GM18511 (cell line): Measurements from ENCODE around the gene ATOH8.

Source experiments
- ATAC-seq: cut with Tn5 transposase; IDR thresholded peaks from one replicate; pipeline ENCODE4 v1.9.1; 2021; ENCODE audit warnings: mild to moderate bottlenecking, moderate library complexity; ENCODE audit not compliant: unreplicated experiment

ATOH8 gene

GRCh38 chr2:85754313-85755095, 713 bp downstream of the ATOH8 start:
- no peak for ATAC-seq

GRCh38 chr2:85755122-85756027, 1.6 kb downstream of the ATOH8 start:
- no peak for ATAC-seq

GRCh38 chr2:85756195-85756594, 2.4 kb downstream of the ATOH8 start:
- ATAC-seq, result no peak

- ATAC-seq, result no peak
These were observed 3.1 kb downstream of the ATOH8 start for GRCh38 chr2:85756822-85757435.

DNA sequence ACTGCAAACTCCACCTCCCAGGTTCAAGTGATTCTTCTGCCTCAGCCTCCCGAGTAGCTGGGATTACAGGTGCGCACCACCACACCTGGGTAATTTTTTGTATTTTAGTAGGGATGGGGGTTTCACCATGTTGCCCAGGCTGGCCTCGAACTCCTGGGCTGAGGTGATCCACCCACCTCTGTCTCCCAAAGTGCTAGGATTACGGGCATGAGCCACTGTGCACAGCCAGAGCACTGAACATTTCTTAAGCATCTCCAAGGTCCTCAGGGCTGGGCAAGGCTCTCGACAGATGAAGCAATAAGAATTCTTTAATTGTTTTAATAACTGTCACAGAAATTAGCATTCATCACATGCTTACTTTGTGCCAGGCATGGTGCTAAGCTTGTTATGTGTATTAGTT, 4.1 kb downstream of the ATOH8 start:
- ATAC-seq, result no peak

DNA sequence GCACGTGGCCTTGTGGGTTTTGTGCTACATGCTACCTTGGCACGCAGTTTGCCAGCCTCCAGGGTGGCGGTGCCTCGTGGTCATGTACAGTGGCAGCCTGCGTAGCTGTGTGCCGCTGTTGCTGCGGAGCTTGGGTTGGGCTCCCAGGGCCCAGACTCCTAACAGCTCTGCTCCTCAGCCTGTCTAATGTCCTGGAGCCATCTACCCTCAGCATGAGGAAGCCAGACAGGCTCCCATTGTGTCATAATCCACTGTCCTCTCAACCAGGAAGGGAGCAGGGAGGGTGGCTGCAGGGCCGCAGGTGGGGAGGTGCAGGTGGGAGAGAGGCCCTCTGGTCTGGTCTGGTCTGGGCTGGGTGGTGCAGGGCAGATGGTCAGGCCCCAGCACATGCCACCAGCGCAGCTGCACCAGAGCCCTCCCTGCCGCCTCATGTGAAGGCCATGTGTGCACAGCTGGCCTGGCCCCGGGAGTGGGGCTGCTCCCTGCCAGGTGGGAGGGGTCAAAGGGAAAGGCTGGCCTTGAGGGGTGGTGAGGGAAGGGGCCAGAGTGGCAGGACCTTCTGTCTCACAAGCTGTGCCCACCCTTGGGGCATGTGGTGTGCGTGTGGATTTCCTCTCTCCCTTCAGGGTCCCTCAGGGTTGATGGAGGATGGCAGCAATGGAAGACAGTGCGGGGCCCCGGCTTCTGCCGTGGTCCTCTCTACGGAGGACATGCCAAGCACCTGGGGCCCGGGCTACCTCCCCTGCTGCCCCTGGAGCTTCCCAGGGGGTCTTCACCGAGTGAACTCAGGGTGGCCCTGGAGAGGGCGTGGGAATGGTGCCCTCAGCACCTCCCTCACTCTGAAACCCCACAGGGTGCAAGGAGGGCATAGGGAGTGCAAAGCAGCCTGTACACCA, 4.8 kb downstream of the ATOH8 start:
- ATAC-seq, result no peak

GRCh38 chr2:85759257-85759613, 5.4 kb downstream of the ATOH8 start:
- ATAC-seq, result no peak

DNA sequence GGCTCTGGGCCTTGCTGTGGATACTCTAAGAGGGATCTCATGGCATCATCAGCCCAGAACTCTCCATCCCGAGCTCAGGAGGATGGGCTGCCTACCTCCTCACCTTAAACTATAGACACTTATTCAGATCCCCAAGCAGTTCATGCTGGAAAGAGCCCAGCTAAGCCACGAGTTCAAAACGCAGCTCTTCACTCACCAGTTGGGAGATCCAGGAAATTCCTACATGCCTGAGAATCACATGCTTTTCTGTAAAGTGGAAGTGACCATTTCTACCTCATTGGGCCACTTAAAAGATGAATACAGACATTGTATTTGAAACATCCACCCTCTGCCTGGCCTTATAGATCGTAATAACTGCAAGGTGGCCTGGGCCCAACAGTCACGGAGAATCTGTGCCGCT, 6.6 kb downstream of the ATOH8 start:
- ATAC-seq, result no peak

GRCh38 chr2:85760872-85761271, 7.1 kb downstream of the ATOH8 start:
- ATAC-seq, result no peak

DNA sequence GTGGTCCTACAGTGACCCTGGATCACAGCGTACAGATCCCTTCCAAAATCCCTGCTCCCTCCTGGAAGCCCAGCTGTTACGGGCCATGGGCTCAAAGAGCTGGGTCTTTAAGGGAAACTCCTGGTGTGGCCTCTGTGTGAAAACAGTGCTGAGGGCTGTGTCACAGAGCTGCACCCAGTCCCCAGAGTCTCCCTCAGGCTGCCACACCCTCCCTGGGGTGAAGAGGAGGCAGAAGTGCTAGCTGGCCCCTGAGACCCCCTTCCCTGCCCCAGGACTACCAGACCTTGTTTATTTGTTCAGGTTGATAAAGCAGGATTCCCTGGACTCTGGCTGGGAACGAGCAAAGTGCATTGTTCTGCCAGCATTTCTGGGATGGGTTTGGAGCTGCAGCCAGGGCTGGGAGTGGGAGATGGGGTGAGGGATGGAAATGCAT, 7.7 kb downstream of the ATOH8 start:
- no peak for ATAC-seq

DNA sequence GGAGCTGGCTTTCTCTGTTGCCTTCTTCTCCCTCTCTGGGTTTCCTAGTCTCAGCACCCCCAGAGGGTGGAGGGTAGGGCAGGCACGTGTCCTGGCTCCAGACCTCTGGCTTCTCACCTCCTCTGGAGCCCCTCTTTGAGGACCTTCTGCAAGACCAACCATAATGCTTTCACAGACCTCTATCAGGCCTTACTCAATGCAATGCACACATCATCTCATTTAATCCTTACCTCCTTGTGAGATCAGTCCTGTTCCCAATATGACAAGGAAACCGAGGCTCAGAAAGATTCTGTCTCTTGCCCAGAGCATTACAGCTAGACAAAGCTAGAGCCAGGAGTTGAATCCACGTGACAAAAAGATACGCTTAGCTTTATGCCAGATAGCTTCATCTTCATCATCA, 8.2 kb downstream of the ATOH8 start:
- ATAC-seq, result no peak

- no peak for ATAC-seq
These were observed 9.3 kb downstream of the ATOH8 start for GRCh38 chr2:85763132-85763531.

- no peak for ATAC-seq
These were observed 10.0 kb downstream of the ATOH8 start for GRCh38 chr2:85763831-85764230.

- ATAC-seq, result no peak
These were observed 11.4 kb downstream of the ATOH8 start for GRCh38 chr2:85765081-85765731.

DNA sequence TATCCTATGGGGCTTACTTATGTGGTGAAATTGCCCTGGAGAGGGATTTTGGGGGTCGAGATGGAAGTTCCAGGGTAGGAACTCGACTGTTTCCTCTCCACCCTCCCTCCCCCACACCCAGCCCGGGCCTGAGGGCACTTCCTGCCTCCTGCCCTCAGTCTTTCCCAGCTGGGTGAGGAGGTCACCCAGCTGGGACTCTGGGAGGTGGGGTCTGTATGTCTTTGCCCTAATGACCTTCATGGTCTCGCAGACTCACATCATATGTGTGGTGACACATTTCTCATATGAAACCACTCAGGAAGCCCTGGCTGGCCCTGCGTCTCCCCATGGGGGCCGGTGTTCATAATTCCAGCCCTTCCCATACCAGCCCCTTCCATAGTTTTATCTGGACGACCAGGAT, 12.4 kb downstream of the ATOH8 start:
- no peak for ATAC-seq

DNA sequence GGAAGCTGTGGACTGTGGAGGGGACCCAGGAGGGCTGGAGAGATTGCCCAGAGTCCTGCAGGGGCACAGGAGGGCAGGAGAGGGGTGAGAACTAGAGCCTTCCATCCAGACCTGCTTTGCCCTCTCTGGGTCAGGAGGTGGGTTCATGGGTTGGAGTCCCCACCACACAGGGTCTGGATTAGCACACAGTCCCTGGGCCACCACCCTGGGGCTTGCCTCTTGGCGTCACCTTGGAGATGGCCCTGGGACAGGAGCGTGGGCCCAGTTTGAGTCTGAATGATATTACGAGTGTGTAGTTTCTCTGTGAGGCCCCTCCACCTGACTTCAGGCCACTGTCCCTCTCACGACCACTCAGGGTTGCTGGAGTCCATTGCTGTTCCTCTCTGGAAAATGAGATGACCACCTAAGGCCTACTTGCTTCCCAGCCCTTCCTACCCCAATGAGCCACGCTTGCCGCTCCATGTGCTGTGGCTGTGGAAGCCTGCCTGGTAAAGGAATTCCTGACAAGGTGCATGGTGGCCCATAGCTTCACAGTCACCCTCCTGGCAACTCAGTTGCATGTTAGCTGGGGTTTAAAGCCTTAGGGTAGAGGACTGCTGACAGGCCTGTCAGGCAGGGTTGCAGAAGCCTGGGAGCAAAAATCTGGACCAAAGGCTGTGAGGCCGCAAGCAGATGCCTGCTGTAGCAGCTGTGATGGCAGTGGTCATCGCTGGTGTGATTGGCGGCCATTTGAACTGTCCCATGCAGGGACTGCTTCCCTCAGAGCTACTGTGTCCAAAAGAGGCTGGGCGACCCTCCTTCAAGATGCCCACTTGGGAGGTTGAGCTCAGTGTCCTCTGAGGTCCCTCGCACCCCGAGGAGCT, 14.2 kb downstream of the ATOH8 start:
- ATAC-seq, result no peak

- no peak for ATAC-seq
These were observed 14.9 kb downstream of the ATOH8 start for GRCh38 chr2:85768713-85769112.

DNA sequence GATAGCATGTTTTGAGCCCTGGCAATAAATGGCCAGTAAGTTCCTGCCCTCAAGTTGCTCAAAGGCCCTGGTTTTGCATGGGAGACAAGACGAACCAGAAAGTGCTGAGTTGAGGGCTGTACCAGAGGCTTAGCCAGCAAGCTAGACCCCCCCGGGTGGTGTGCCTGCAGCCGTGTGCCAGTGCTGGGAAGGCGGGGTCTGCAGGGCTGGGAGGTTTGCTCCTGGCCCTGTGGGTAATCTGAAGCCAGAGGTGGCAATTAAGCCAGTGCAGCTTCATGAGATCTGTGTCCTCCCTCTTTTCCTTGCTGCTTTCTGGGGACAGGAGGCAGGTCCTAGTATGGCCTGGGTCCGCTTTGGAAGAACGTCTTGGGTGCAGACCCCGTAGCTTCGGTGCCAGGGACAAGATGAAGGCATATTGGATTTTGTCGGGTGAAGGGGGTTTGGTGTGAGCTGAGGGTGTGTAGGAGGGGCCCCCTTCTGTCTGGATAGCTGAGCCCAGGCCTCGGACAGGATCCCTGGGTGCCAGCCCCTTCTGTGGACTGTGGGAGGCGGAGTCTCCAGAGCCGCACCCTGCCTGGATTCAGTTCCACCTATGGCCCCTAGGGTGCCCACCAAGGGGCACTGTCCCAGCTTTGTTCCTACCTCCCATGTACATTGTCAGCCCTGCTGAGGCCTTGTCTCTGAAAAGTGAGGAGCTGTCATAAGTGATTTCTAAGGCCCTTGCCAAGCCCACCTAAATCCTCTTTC, 15.6 kb downstream of the ATOH8 start:
- ATAC-seq, result no peak

GRCh38 chr2:85769983-85770362, 16.2 kb downstream of the ATOH8 start:
- no peak for ATAC-seq
